GM19099 (cell line): ENCODE data around the gene CPNE1.

Experiments
- POLR2A ChIP-seq: IDR thresholded peaks from 3 replicates; pipeline ENCODE4 v1.6.1; 2011; ENCODE audit warnings: low read depth; ENCODE audit not compliant: insufficient read length; ENCODE audit errors: extremely low read depth

Gene CPNE1

GRCh38 chr20:35582741-35583404 lies 81.8 kb downstream of the CPNE1 start:
- TF ChIP-seq POLR2A = no peak

GRCh38 chr20:35582131-35582530 lies 82.6 kb downstream of the CPNE1 start:
- no peak for TF ChIP-seq POLR2A

GRCh38 chr20:35579196-35579595 lies 85.5 kb downstream of the CPNE1 start:
- TF ChIP-seq POLR2A = no peak

- no peak for TF ChIP-seq POLR2A
These were observed 86.2 kb downstream of the CPNE1 start for GRCh38 chr20:35578469-35578868.

GRCh38 chr20:35576816-35577215 lies 87.9 kb downstream of the CPNE1 start:
- TF ChIP-seq POLR2A = no peak
